Measurements from ENCODE around the gene SYCP2. TPM values are rescaled to one million over a fixed set of nuclear protein-coding genes. Genes with fewer than 3 reads are reported as not detected.

Gene SYCP2
- total and polyA plus RNA-seq, 2 of the 8 experiments (the other 6 are each of a cell fraction or from before 2014, with no cell fraction given), result 0.02 to 0.50 TPM

DNA sequence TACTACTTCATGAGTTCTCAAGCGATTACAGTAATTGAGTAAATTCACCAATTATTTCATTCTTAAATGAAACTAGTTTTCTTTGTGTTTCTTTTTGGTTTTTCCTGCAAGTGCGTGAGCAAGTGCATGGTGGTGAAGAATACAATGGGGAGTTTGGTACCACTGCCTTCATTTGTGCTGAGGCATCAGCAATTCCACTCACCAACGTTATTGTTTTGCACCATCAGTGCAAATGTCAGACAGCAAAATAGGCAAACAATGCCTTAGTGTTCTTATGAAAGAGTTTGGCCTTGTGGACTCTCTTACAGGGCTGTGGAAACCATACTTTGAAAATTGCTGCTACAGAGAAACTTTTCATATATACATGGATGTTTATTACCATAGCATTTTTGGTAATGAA lies 33.0 kb upstream of the SYCP2 start:
- Histone ChIP-seq H3K23me2 (ENCODE audit: low read depth, low read length) (no peaks in the 10 kb centered on the region), H2BK120ac (replicated peaks; ENCODE audit: low read depth, low read length) (no peak overlapping the region), H3K56ac (replicated peaks; ENCODE audit: insufficient read length, low read depth, low read length) (no peak overlapping the region), H2BK12ac (ENCODE audit: low read depth, low read length) (no peak overlapping the region), H4K8ac (ENCODE audit: extremely low read depth, insufficient read depth, low read length) (no peak overlapping the region), H3K4me1 (replicated peaks in 1 of 4; ENCODE audit: control insufficient read depth in 3 of 4, insufficient read depth in 4 of 4, low read length in 3 of 4) (no peaks in the 10 kb centered on the region), H3K14ac (ENCODE audit: insufficient read length) (no peak overlapping the region), H2AK5ac (ENCODE audit: low read depth, low read length) (no peak overlapping the region), H2BK20ac (ENCODE audit: low read length) (no peak overlapping the region), H4K91ac (replicated peaks; ENCODE audit: insufficient read length, low read length) (no peak overlapping the region), H3K9ac (replicated peaks in 1 of 4; ENCODE audit: extremely low read depth in 1 of 4, low read depth in 3 of 4, low read length in 3 of 4) (no peak overlapping the region), H2AFZ (ENCODE audit: low read length) (no peak overlapping the region), H3K9me3 (ENCODE audit: insufficient read depth in 2 of 2, low read depth in 1 of 2, low read length in 1 of 2) (no peaks in the 10 kb centered on the region), H3K36me3 (ENCODE audit: control insufficient read depth in 2 of 4, insufficient read depth in 4 of 4, low read length in 3 of 4) (no peaks in the 10 kb centered on the region), H3K4me3 (ENCODE audit: extremely low read depth in 1 of 4, insufficient read depth in 2 of 4, low read depth in 3 of 4, low read length in 4 of 4) (no peak overlapping the region), H3K79me2 (ENCODE audit: control insufficient read depth in 1 of 2, insufficient read depth in 2 of 2, low read length in 2 of 2) (no peaks in the 10 kb centered on the region), H3K79me1 (ENCODE audit: low read depth, low read length) (no peaks in the 10 kb centered on the region), H4K20me1 (replicated peaks in 1 of 2; ENCODE audit: control insufficient read depth in 1 of 2, insufficient read depth in 2 of 2, low read length in 2 of 2) (no peaks in the 10 kb centered on the region), H4K5ac (ENCODE audit: insufficient read length, low read depth, low read length) (no peak overlapping the region), H3K4ac (replicated peaks; ENCODE audit: insufficient read length, low read depth, low read length) (no peak overlapping the region), H3K27ac (ENCODE audit: low read depth, low read length) (no peak overlapping the region), H3K27me3 (replicated peaks in 1 of 4; ENCODE audit: control insufficient read depth in 3 of 4, extremely low read depth in 1 of 4, insufficient read depth in 3 of 4, low read length in 3 of 4) (no peaks in the 10 kb centered on the region), H3K23ac (ENCODE audit: insufficient read length) (no peak overlapping the region), H2BK5ac (ENCODE audit: low read depth, low read length) (no peak overlapping the region), H3K4me2 (ENCODE audit: insufficient read depth in 1 of 2, low read depth in 2 of 2, low read length in 2 of 2) (no peak overlapping the region), H2BK15ac (ENCODE audit: low read length) (no peak overlapping the region), H3K18ac (ENCODE audit: extremely low read depth, low read length) (no peak overlapping the region)
- POLR2A ChIA-PET (ENCODE audit: partially characterized antibody), result no interaction called here
- CTCF ChIA-PET (ENCODE audit: partially characterized antibody), result no interaction called here
- 96% methylated on average over 3 of the region's 3 CpGs; no CpG with 5 or more reads in 1 of the 2 experiments for WGBS, 2 experiments (ENCODE audit: extremely low coverage in 1 of 2, insufficient coverage in 1 of 2, insufficient read length in 1 of 2, insufficient replicate concordance in 2 of 2, low coverage in 1 of 2, low lambda C conversion rate in 2 of 2, missing lambda C conversion rate in 1 of 2)
- FAIRE-seq, result no peak
- DNase-seq (ENCODE audit: low read depth in 1 of 2, low spot score in 2 of 2), result no peak
- TF ChIP-seq ZNF274 (IDR thresholded peaks at IDR 0.05; ENCODE audit: borderline replicate concordance, extremely low read depth, low read length), result no peak
- TF ChIP-seq HDAC6 (IDR thresholded peaks at IDR 0.05; ENCODE audit: low read depth, low read length), result no peak
- no peak for TF ChIP-seq RNF2 (IDR thresholded peaks at IDR 0.05; ENCODE audit: borderline replicate concordance, low read depth, low read length, missing control alignments, poor library complexity, severe bottlenecking)
- TF ChIP-seq POU5F1 (IDR thresholded peaks at IDR 0.05; ENCODE audit: low read depth, low read length), result no peak
- no peak for TF ChIP-seq SIRT6 (IDR thresholded peaks at IDR 0.05; ENCODE audit: low read length)
- TF ChIP-seq ASH2L (IDR thresholded peaks at IDR 0.05; ENCODE audit: low read length), result no peak
- no peak for TF ChIP-seq FOSL1 (IDR thresholded peaks at IDR 0.05; ENCODE audit: insufficient read depth, low read depth, low read length)
- TF ChIP-seq CHD1 (IDR thresholded peaks at IDR 0.05; ENCODE audit: low read depth, low read length), result no peak

Data from H1 (cell line).